Neural cell (in vitro differentiated cells): ENCODE measurements around the gene POMT1. TPM values are rescaled to one million over a fixed set of nuclear protein-coding genes. Genes with fewer than 3 reads are reported as not detected.
"Not testable (repeated sequence)": the region's sequence is repeated elsewhere in the genome, so short reads cannot be mapped to it uniquely, and the experiment has no call there.

ENCODE experiments used
- H2AFZ ChIP-seq: fragments of 200-600, 300-800 bp; sonication (generic), shearing (Covaris generic); 2 replicates; pipeline ENCODE4 v1.6.0; 2014; ENCODE audit warnings: low read depth, mild to moderate bottlenecking, antibody characterized with exemption, low read length, moderate library complexity
- H3F3A ChIP-seq: fragments of 200-600 bp; shearing (Covaris generic); 2 replicates; pipeline ENCODE4 v1.6.1; 2016; ENCODE audit warnings: mild to moderate bottlenecking, moderate library complexity, mixed read lengths, antibody characterized with exemption, low read length; ENCODE audit not compliant: insufficient read depth, poor library complexity, severe bottlenecking
- H3K27ac ChIP-seq: fragments of 200-600, 300-800 bp; sonication (generic), shearing (Covaris generic); 2 replicates; pipeline ENCODE4 v1.5.1; 2014; ENCODE audit warnings: mild to moderate bottlenecking, low read length, moderate library complexity
- H3K27me3 ChIP-seq: fragments of 300-800, 200-600 bp; sonication (generic), shearing (Covaris generic); 2 replicates; pipeline ENCODE4 v1.6.0; 2014; ENCODE audit warnings: mild to moderate bottlenecking, low read depth, low read length, moderate library complexity; ENCODE audit not compliant: insufficient read depth
- H3K36me3 ChIP-seq: fragments of 300-800, 200-600 bp; sonication (generic), shearing (Covaris generic); 2 replicates; pipeline ENCODE4 v1.5.1; 2014; ENCODE audit warnings: mild to moderate bottlenecking, antibody characterized with exemption, low read length, moderate library complexity; ENCODE audit not compliant: insufficient read depth
- H3K4me2 ChIP-seq: fragments of 300-800, 200-600 bp; sonication (generic), shearing (Covaris generic); 2 replicates; pipeline ENCODE4 v1.6.0; 2014; ENCODE audit warnings: mild to moderate bottlenecking, low read length
- H3K4me3 ChIP-seq: fragments of 300-800, 200-600 bp; sonication (generic), shearing (Covaris generic); 2 replicates; pipeline ENCODE4 v1.5.1; 2014; ENCODE audit warnings: mild to moderate bottlenecking, low read length, moderate library complexity
- H3K79me2 ChIP-seq: fragments of 200-600 bp; shearing (Covaris generic); replicated peaks from 2 replicates; pipeline ENCODE4 v1.6.0; 2014; ENCODE audit warnings: mild to moderate bottlenecking, low read length, moderate library complexity; ENCODE audit not compliant: insufficient read depth
- H3K9ac ChIP-seq: fragments of 300-800, 200-600 bp; sonication (generic), shearing (Covaris generic); 2 replicates; pipeline ENCODE4 v1.6.1; 2016; ENCODE audit warnings: mild to moderate bottlenecking, low read length, mixed read lengths
- H3K9me2 ChIP-seq: fragments of 200-600 bp; shearing (Covaris generic); 2 replicates; pipeline ENCODE4 v1.6.1; 2016; ENCODE audit warnings: mild to moderate bottlenecking, low read length, mixed read lengths; ENCODE audit not compliant: insufficient read depth
- H3K9me3 ChIP-seq: fragments of 200-600, 300-800 bp; sonication (generic), shearing (Covaris generic); 2 replicates; pipeline ENCODE4 v1.6.1; 2016; ENCODE audit warnings: mild to moderate bottlenecking, mixed run types, low read length, moderate library complexity, mixed read lengths
- H4K20me1 ChIP-seq: fragments of 200-600 bp; shearing (Covaris generic); 2 replicates; pipeline ENCODE4 v1.6.1; 2016; ENCODE audit warnings: mild to moderate bottlenecking, mixed run types; ENCODE audit not compliant: insufficient read depth
- EP300 ChIP-seq: fragments of 450-650 bp; conservative IDR thresholded peaks from 2 replicates; pipeline ENCODE4 v1.6.1; 2014; ENCODE audit warnings: antibody characterized with exemption, mild to moderate bottlenecking, moderate library complexity; ENCODE audit not compliant: poor library complexity, severe bottlenecking
- EZH2 ChIP-seq: fragments of 200-600, 300-800 bp; shearing (Covaris generic), sonication (generic); IDR thresholded peaks from 2 replicates; pipeline ENCODE4 v1.6.1; 2014; ENCODE audit warnings: antibody characterized with exemption, low read length, borderline replicate concordance, mild to moderate bottlenecking; ENCODE audit not compliant: insufficient read depth, poor library complexity, severe bottlenecking
- MXI1 ChIP-seq: fragments of 450-650 bp; conservative IDR thresholded peaks from 2 replicates; pipeline ENCODE4 v1.6.1; 2014; ENCODE audit warnings: antibody characterized with exemption, mild to moderate bottlenecking; ENCODE audit not compliant: poor library complexity, severe bottlenecking
- POLR2AphosphoS5 ChIP-seq: IDR thresholded peaks from 2 replicates; pipeline ENCODE4 v1.6.1; 2012
- RAD21 ChIP-seq: fragments of 450-650 bp; conservative IDR thresholded peaks from 2 replicates; pipeline ENCODE4 v1.6.1; 2014; ENCODE audit warnings: antibody characterized with exemption, mild to moderate bottlenecking, moderate library complexity
- SMC3 ChIP-seq: fragments of 450-650 bp; conservative IDR thresholded peaks from 2 replicates; pipeline ENCODE4 v1.6.1; 2014; ENCODE audit warnings: antibody characterized with exemption, mild to moderate bottlenecking, moderate library complexity; ENCODE audit not compliant: poor library complexity
- TAF1 ChIP-seq: IDR thresholded peaks from 2 replicates; pipeline ENCODE4 v1.6.1; 2012; ENCODE audit warnings: low read depth
- polyA plus RNA-seq: library from polyadenylated mRNA; depleted of rRNA; stranded (reverse); fragments of >200 nt; gene quantifications from 2 replicates; pipeline ENCODE4 v1.2.3, GENCODE V29; 2014
- TF ChIP-seq, protein P1 (sequence below): IDR thresholded peaks from 2 replicates; pipeline ENCODE4 v1.6.1; 2012; ENCODE audit warnings: borderline replicate concordance
- TF ChIP-seq, protein P2 (sequence below): fragments of 450-650 bp; IDR thresholded peaks from 2 replicates; pipeline ENCODE4 v1.5.1; 2014; ENCODE audit warnings: antibody characterized with exemption, mild to moderate bottlenecking, moderate library complexity; ENCODE audit not compliant: poor library complexity, severe bottlenecking

POMT1 gene
- polyA plus RNA-seq, 1 donor from 2014 or later = 131 TPM

DNA sequence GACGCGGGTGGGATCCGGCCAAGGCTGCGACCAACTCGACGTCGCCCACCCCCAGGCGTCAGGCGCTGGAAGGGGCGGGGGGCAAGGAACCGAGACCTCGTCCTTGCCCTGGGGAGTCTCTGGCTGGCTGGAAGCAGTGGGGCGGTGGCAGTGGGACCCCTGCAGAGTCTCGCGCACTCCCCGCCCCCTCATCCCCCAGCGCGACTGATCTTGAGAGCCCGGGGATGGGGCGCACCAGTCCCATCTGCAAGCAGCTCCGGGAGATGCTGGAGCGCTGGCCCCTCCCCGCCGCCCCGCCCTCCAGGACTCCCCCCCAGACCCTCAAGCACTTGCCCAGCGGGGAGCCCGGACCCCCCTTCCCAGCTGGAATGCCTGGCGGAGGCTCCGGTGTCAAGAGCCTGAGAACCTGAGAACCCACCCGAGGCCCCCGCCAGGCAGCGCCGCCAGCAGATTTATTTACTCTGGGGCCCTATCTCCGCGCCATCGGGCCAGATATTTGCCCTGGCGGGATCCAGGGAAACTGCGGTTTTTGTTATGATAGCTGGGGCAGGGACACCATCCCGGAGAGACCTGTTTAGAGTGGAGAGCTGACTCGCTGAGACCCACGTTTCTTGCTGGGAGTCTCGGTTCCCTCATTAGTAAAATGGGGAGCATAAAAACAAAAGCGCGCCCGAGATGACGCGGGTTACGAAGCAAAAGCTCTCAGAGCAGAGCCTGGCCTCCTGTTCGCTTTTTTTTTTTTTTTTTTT lies 43.8 kb downstream of the POMT1 start:
- H3K9ac ChIP-seq = peak overlapping the region; percentile 5
- no peaks in the 10 kb centered on the region for H3F3A ChIP-seq
- TF ChIP-seq SMC3 (no peak), EZH2 (no peak), MXI1 (no peak), RAD21 (no peak), POLR2AphosphoS5 (no peak), TAF1 (no peak), EP300 (no peak)
- TF ChIP-seq, protein P1, sequence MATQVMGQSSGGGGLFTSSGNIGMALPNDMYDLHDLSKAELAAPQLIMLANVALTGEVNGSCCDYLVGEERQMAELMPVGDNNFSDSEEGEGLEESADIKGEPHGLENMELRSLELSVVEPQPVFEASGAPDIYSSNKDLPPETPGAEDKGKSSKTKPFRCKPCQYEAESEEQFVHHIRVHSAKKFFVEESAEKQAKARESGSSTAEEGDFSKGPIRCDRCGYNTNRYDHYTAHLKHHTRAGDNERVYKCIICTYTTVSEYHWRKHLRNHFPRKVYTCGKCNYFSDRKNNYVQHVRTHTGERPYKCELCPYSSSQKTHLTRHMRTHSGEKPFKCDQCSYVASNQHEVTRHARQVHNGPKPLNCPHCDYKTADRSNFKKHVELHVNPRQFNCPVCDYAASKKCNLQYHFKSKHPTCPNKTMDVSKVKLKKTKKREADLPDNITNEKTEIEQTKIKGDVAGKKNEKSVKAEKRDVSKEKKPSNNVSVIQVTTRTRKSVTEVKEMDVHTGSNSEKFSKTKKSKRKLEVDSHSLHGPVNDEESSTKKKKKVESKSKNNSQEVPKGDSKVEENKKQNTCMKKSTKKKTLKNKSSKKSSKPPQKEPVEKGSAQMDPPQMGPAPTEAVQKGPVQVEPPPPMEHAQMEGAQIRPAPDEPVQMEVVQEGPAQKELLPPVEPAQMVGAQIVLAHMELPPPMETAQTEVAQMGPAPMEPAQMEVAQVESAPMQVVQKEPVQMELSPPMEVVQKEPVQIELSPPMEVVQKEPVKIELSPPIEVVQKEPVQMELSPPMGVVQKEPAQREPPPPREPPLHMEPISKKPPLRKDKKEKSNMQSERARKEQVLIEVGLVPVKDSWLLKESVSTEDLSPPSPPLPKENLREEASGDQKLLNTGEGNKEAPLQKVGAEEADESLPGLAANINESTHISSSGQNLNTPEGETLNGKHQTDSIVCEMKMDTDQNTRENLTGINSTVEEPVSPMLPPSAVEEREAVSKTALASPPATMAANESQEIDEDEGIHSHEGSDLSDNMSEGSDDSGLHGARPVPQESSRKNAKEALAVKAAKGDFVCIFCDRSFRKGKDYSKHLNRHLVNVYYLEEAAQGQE = no peak
- TF ChIP-seq, protein P2, sequence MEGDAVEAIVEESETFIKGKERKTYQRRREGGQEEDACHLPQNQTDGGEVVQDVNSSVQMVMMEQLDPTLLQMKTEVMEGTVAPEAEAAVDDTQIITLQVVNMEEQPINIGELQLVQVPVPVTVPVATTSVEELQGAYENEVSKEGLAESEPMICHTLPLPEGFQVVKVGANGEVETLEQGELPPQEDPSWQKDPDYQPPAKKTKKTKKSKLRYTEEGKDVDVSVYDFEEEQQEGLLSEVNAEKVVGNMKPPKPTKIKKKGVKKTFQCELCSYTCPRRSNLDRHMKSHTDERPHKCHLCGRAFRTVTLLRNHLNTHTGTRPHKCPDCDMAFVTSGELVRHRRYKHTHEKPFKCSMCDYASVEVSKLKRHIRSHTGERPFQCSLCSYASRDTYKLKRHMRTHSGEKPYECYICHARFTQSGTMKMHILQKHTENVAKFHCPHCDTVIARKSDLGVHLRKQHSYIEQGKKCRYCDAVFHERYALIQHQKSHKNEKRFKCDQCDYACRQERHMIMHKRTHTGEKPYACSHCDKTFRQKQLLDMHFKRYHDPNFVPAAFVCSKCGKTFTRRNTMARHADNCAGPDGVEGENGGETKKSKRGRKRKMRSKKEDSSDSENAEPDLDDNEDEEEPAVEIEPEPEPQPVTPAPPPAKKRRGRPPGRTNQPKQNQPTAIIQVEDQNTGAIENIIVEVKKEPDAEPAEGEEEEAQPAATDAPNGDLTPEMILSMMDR = no peak
- H3K9me3 ChIP-seq = peaks cover 11% of the 10 kb centered on the region
- no peak overlapping the region for H3K4me2 ChIP-seq
- H3K4me3 ChIP-seq = peak overlapping the region; percentile 56
- H2AFZ ChIP-seq = no peak overlapping the region
- H4K20me1 ChIP-seq = no peaks in the 10 kb centered on the region
- H3K79me2 ChIP-seq = no peaks in the 10 kb centered on the region
- H3K36me3 ChIP-seq = no peaks in the 10 kb centered on the region
- no peak overlapping the region for H3K27ac ChIP-seq
- H3K9me2 ChIP-seq = no peaks in the 10 kb centered on the region
- H3K27me3 ChIP-seq = peaks cover 41% of the 10 kb centered on the region

DNA sequence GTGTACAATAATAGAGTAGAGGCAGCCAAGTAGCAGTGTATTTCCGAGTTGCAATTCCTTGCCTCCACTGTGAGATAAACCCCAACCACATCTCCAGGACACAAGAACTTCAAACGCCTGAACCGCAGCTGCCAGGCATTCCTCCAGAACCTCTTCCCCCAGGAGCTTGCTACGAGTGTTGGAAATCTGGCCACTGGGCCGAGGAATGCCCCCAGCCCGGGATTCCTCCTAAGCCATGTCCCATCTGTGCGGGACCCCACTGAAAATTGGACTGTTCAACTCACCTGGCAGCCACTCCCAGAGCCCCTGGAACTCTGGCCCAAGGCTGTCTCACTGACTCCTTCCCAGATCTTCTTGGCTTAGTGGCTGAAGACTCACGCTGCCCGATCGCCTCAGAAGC lies 46.5 kb downstream of the POMT1 start:
- H3K27ac ChIP-seq, H3K4me2 ChIP-seq, H3K9ac ChIP-seq, H3K9me2 ChIP-seq, H4K20me1 ChIP-seq, H2AFZ ChIP-seq, H3K79me2 ChIP-seq, H3K36me3 ChIP-seq, H3F3A ChIP-seq, H3K4me3 ChIP-seq: not testable (repeated sequence)
- peaks cover 48% of the 10 kb centered on the region for H3K27me3 ChIP-seq
- H3K9me3 ChIP-seq = peaks cover 12% of the 10 kb centered on the region

DNA sequence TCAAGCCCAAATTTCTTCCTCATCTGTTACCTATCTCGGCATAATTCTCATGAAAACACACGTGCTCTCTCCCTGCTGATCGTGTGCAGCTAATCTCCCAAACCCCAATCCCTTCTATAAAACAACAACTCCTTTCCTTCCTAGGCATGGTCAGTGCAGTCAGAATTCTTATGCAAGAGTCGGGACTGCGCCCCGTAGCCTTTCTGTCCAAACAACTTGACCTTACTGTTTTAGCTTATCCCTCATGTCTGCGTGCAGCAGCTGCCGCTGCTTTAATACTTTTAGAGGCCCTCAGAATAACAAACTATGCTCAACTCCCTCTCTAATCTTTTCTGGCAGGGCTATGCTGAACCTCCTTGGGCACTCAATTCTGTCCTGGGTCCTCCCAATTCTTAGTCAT lies 47.7 kb downstream of the POMT1 start:
- H3K9ac ChIP-seq, H3K4me2 ChIP-seq, H3K9me3 ChIP-seq, H3F3A ChIP-seq, H3K36me3 ChIP-seq, H4K20me1 ChIP-seq, H2AFZ ChIP-seq, H3K27ac ChIP-seq, H3K9me2 ChIP-seq, H3K79me2 ChIP-seq, H3K4me3 ChIP-seq: not testable (repeated sequence)
- H3K27me3 ChIP-seq = peaks cover 44% of the 10 kb centered on the region
